ENCODE data around the gene NUSAP1. TPM values are rescaled to one million over a fixed set of nuclear protein-coding genes. Genes with fewer than 3 reads are reported as not detected.

Gene NUSAP1
- total RNA-seq, 4 donors from 2014 or later: 26.5 to 47.7 (median 37.6) TPM

DNA sequence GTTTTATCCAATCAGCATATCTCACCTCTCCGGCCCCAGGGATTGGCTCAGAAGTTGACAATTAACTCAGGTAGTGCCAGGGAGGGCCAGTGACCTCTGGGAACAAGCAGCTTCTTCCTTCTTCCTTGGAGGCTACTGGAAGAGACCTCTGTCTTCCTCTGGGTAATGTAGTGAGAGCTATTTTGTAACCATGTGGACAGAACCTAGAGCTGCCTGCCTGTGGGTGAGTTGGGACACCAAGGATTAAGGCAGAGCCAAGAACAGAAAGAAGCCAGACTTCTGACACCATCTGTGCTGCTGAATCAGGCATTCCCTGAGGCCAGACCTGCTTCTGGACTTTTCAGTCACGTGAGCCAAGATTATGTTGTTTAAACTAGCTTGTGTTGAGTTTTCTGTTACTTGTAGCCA, 75.6 kb downstream of the NUSAP1 start:
- no peaks in the 10 kb centered on the region for H3K9me3 ChIP-seq
- intact Hi-C loops (cut with DNase I): no loop called here
- WGBS, 2 donors: 47 to 58% methylated on average over 1 to 2 of the region's 2 CpGs
- no peak overlapping the region for H3K27ac ChIP-seq
- DNase-seq: no peak
- TF ChIP-seq, protein P1, sequence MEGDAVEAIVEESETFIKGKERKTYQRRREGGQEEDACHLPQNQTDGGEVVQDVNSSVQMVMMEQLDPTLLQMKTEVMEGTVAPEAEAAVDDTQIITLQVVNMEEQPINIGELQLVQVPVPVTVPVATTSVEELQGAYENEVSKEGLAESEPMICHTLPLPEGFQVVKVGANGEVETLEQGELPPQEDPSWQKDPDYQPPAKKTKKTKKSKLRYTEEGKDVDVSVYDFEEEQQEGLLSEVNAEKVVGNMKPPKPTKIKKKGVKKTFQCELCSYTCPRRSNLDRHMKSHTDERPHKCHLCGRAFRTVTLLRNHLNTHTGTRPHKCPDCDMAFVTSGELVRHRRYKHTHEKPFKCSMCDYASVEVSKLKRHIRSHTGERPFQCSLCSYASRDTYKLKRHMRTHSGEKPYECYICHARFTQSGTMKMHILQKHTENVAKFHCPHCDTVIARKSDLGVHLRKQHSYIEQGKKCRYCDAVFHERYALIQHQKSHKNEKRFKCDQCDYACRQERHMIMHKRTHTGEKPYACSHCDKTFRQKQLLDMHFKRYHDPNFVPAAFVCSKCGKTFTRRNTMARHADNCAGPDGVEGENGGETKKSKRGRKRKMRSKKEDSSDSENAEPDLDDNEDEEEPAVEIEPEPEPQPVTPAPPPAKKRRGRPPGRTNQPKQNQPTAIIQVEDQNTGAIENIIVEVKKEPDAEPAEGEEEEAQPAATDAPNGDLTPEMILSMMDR (IDR thresholded peaks at IDR 0.05): no peak
- TF ChIP-seq POLR2A (IDR thresholded peaks at IDR 0.05): no peak
- H3K4me3 ChIP-seq: no peak overlapping the region
- no peaks in the 10 kb centered on the region for H3K27me3 ChIP-seq
- H3K36me3 ChIP-seq: no peaks in the 10 kb centered on the region
- peaks cover 0 to 35% (median 0%) of the 10 kb centered on the region in 3 donors for H3K4me1 ChIP-seq

DNA sequence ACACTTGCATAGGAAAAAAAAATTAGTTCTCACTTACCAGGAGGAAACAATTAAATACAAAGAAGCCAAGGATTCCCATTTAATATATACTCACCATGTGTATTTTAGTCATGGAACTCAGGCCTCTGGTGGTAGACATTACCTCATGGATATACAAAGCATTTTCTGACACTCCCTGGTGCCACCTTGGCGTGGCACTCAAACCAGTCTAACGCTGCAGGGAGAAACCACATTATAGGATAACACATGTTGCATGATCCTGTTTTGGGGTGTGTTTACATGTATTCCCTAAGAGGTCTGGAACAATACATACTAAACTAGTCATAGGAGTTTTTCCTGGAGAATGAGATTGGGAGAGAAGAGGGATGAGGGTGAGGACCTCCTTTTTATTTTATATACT, 78.3 kb downstream of the NUSAP1 start:
- Histone ChIP-seq H3K4me1 (peaks cover 1 to 27% (median 6%) of the 10 kb centered on the region in 3 donors), H3K9me3 (no peaks in the 10 kb centered on the region), H3K27ac (peak overlapping the region in 1 of 4 donors; percentile 18), H3K36me3 (no peaks in the 10 kb centered on the region), H3K27me3 (no peaks in the 10 kb centered on the region), H3K4me3 (no peak overlapping the region)
- TF ChIP-seq, protein P1 (IDR thresholded peaks at IDR 0.05): no peak
- no peak for TF ChIP-seq POLR2A (IDR thresholded peaks at IDR 0.05)
- 33 to 52% methylated on average over 2 of the region's 2 CpGs for WGBS, 2 donors
- intact Hi-C loops (cut with DNase I): no loop called here
- DNase-seq: no peak

- no peak for DNase-seq
- TF ChIP-seq, protein P1 (IDR thresholded peaks at IDR 0.05): no peak
- TF ChIP-seq POLR2A (IDR thresholded peaks at IDR 0.05): no peak
- Histone ChIP-seq H3K27me3 (no peaks in the 10 kb centered on the region), H3K36me3 (no peaks in the 10 kb centered on the region), H3K27ac (no peak overlapping the region), H3K4me3 (no peak overlapping the region), H3K4me1 (peaks cover 4 to 31% (median 8%) of the 10 kb centered on the region in 3 donors), H3K9me3 (no peaks in the 10 kb centered on the region)
- WGBS, 2 donors: 51 to 55% methylated on average over 3 of the region's 3 CpGs
- intact Hi-C loops (cut with DNase I): no loop called here
Observed at GRCh38 chr15:41411441-41411840, 78.8 kb downstream of the NUSAP1 start.

DNA sequence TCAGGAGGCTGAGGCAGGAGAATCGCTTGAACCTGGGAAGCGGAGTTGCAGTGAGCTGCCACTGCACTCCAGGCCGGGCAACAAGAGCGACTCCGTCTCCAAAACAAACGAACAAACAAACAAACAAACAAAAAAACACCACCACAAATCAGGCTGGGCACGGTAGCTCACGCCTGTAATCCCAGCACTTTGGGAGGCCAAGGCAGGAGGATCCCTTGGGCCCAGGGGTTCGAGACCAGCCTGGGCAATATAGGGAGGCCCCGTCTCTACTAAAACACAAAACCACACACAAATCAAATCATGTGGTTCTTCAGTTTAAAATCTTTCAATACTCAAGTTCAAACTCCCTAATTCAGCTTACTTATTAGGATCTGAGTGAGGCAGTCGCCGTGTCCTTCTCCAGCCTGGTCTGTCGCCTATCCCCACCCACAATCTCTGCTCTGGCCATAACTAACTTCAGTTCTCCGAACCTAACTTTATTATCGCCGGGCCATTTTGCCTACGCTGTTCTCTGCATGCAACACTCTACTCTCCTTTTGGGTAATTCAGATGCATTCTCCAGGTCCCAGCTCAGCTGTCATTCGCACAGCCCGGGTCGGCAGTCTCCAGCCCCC, 83.6 kb downstream of the NUSAP1 start:
- H3K4me1 ChIP-seq: peaks cover 7 to 48% (median 20%) of the 10 kb centered on the region in 3 donors
- no peaks in the 10 kb centered on the region for H3K36me3 ChIP-seq
- peak overlapping the region; percentile 66 to 100 (median 88) for H3K4me3 ChIP-seq
- H3K9me3 ChIP-seq: no peaks in the 10 kb centered on the region
- 17 to 36% methylated on average over 13 to 17 of the region's 20 CpGs for WGBS, 2 donors
- intact Hi-C loops (cut with DNase I): no loop called here
- H3K27ac ChIP-seq: peak overlapping the region; percentile 88 to 94 (median 94)
- no peak for DNase-seq
- TF ChIP-seq POLR2A (IDR thresholded peaks at IDR 0.05): no peak
- TF ChIP-seq, protein P1 (IDR thresholded peaks at IDR 0.05): no peak
- no peaks in the 10 kb centered on the region for H3K27me3 ChIP-seq

DNA sequence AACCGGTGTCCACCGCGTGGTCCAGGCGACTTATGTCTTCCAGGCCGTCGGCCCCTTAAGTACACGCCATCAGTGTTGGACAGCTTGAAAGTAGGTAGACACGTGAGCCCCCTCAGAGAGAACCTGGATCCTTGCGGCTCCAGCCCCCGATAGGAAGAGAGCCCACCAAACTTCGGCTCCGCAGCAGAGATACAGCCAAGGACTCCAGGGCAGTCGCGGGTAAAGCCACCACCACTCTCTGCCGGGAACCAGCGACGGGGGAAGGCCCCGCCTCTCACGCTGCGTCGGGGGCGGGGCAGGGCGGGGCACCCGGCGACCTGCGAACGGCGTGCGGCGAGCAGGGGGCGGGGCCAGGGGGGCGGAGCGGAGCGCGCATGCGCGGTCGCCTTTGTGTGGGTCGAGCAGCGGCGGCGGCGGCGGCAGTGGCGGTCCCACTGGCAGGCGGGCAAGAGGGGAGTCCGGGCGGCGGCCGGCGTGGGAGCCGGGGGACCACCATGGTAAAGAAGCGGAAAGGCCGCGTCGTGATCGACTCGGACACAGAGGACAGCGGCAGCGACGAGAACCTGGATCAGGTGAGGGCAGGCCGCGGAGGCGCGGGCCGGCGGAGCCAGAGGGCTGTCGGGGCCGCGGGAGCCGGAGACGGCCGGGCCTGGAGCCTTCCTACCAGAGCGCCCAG, 84.2 kb downstream of the NUSAP1 start, which contains the start of gene RTF1:
Gene RTF1 (plus strand): TSS at position 354 of the 676 bp plus-strand sequence. CDS start 21 bp downstream, at position 375.
- Histone ChIP-seq H3K9me3 (no peaks in the 10 kb centered on the region), H3K4me1 (peaks cover 7 to 47% (median 20%) of the 10 kb centered on the region in 3 donors), H3K4me3 (peak within 1 kb of the TSS; percentile 66 to 100 (median 88)), H3K27ac (peak within 1 kb of the TSS; percentile 88 to 94 (median 94)), H3K36me3 (no peaks in the 10 kb centered on the region), H3K27me3 (no peaks in the 10 kb centered on the region)
- peak in 2 of 4 donors; percentile 80 to 86 for TF ChIP-seq POLR2A (IDR thresholded peaks at IDR 0.05)
- TF ChIP-seq, protein P1 (IDR thresholded peaks at IDR 0.05): peak in 1 of 6 experiments; percentile 13
- 0% methylated on average over 7 to 16 of the region's 74 CpGs for WGBS, 2 donors
- DNase-seq: peak; percentile 50
- intact Hi-C loops (cut with DNase I): no loop called here
